SH-SY5Y (cell line): ENCODE measurements around the gene NID2.

Source experiments
- GATA2 ChIP-seq: IDR thresholded peaks from 2 replicates; pipeline ENCODE4 v1.6.1; 2011; ENCODE audit warnings: mild to moderate bottlenecking, low read depth, low read length
- GATA3 ChIP-seq: IDR thresholded peaks from 2 replicates; pipeline ENCODE4 v1.6.1; 2011; ENCODE audit warnings: low read depth, mild to moderate bottlenecking, low read length, moderate library complexity

DNA sequence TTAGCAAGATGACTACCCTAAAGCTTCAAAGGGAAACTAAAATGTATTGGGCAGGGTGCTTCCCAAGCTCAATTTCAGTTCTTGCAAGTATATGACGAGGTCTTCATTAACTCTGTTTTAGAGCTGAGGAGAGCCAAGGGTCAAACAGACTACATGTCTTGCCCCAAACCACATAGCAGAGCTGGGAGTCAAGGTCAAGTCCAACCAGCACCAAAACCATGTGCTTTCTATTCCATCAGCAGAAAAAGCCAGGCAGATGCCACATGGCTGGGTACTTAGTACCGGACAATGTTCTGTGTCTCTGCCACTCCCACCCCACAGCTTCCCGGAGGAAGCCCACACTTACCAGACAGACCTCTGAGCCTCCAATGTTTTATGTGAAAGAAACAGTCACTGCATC lies 17.6 kb downstream of the NID2 start:
- TF ChIP-seq GATA2 (no peak), GATA3 (no peak)
